Epithelial cell of proximal tubule (primary cell): ENCODE measurements around the gene ZNF674. TPM values are rescaled to one million over a fixed set of nuclear protein-coding genes. Genes with fewer than 3 reads are reported as not detected.
A peak's percentile ranks its signal among the peaks of the same experiment; 100 is the strongest.

Source experiments
- DNase-seq: peaks from one replicate; pipeline ENCODE4 v3.0.0-alpha.2; 2011; ENCODE audit warnings: low read depth
- H3K4me3 ChIP-seq: 2 replicates; pipeline ENCODE4 v1.5.1; 2011; ENCODE audit warnings: low read depth, mild to moderate bottlenecking, low read length
- CTCF ChIP-seq: conservative IDR thresholded peaks from 2 replicates; pipeline ENCODE4 v1.5.1; 2012; ENCODE audit warnings: low read depth, mild to moderate bottlenecking, low read length
- total RNA-seq: library from RNA; depleted of rRNA; stranded (reverse); fragments of >200 nt; gene quantifications from 2 replicates; pipeline ENCODE4 v1.2.3, GENCODE V29; 2015

Gene ZNF674
- total RNA-seq, 1 donor from 2014 or later, result 0.75 TPM

GRCh38 chrX:46569621-46570020, 24.4 kb upstream of the ZNF674 start:
- no peak overlapping the region for H3K4me3 ChIP-seq
- no peak for TF ChIP-seq CTCF
- DNase-seq, result no peak

GRCh38 chrX:46567388-46567787, 22.2 kb upstream of the ZNF674 start:
- no peak for TF ChIP-seq CTCF
- no peak for DNase-seq
- no peak overlapping the region for H3K4me3 ChIP-seq

- DNase-seq, result no peak
- TF ChIP-seq CTCF, result no peak
Measured at GRCh38 chrX:46561824-46562657, 16.8 kb upstream of the ZNF674 start.

GRCh38 chrX:46559062-46559461, 13.8 kb upstream of the ZNF674 start:
- no peak for DNase-seq
- H3K4me3 ChIP-seq, result no peak overlapping the region
- no peak for TF ChIP-seq CTCF

More at GRCh38 chrX:46561824-46562657, 16.8 kb upstream of the ZNF674 start:
- no peak overlapping the region for H3K4me3 ChIP-seq

- peak; percentile 23 for TF ChIP-seq CTCF
- H3K4me3 ChIP-seq, result no peak overlapping the region
- DNase-seq, result no peak
Measured at GRCh38 chrX:46554942-46555341, 9.7 kb upstream of the ZNF674 start.

- no peak for DNase-seq
- TF ChIP-seq CTCF, result no peak
- H3K4me3 ChIP-seq, result no peak overlapping the region
Measured at GRCh38 chrX:46553935-46554334, 8.7 kb upstream of the ZNF674 start.
